Mesothelial cell of epicardium (in vitro differentiated cells): ENCODE results near the gene CNPPD1. TPM values are rescaled to one million over a fixed set of nuclear protein-coding genes. Genes with fewer than 3 reads are reported as not detected.

ENCODE experiments used
- total RNA-seq: library from RNA; stranded (reverse); gene quantifications from 3 replicates; pipeline ENCODE4 v1.2.1, GENCODE V29; 2021

Gene CNPPD1
- total RNA-seq, 1 donor from 2014 or later = 28.2 TPM

Other genes with a start within 250 kb of the CNPPD1 start
- 0.69 to 0.97 TPM (median 0.90 TPM) in 3 replicates for gene CDK5R2, start 217.3 kb downstream of the CNPPD1 start, total RNA-seq
- 0.16 to 0.29 TPM (median 0.22 TPM) in 3 replicates for gene FEV, start 191.7 kb downstream of the CNPPD1 start, total RNA-seq
- gene CRYBA2, start 183.5 kb downstream of the CNPPD1 start, total RNA-seq = not detected in 3 replicates
- not detected in 3 replicates for gene CFAP65, start 135.4 kb downstream of the CNPPD1 start, total RNA-seq
- 0.18 to 0.62 TPM (median 0.38 TPM) in 3 replicates for gene IHH, start 116.0 kb downstream of the CNPPD1 start, total RNA-seq
- 11.0 to 11.7 TPM (median 11.5 TPM) in 3 replicates for gene NHEJ1, start 16.1 kb downstream of the CNPPD1 start, total RNA-seq
- 1.6 to 2.6 TPM (median 1.7 TPM) in 3 replicates for gene SLC23A3, start 6.9 kb downstream of the CNPPD1 start, total RNA-seq
- 70.0 to 75.2 TPM (median 74.2 TPM) in 3 replicates for gene RETREG2, start 1.4 kb upstream of the CNPPD1 start, total RNA-seq
- gene ZFAND2B, start 29.9 kb upstream of the CNPPD1 start, total RNA-seq = 27.4 to 29.2 TPM (median 27.8 TPM) in 3 replicates
- gene ABCB6, start 42.0 kb upstream of the CNPPD1 start, total RNA-seq = 24.6 to 29.4 TPM (median 28.1 TPM) in 3 replicates
- 39.3 to 40.8 TPM (median 40.6 TPM) in 3 replicates for gene ATG9A, start 52.7 kb upstream of the CNPPD1 start, total RNA-seq
- 58.3 to 65.3 TPM (median 59.6 TPM) in 3 replicates for gene ANKZF1, start 52.9 kb upstream of the CNPPD1 start, total RNA-seq
- 9.6 to 11.6 TPM (median 9.9 TPM) in 3 replicates for gene GLB1L, start 68.5 kb upstream of the CNPPD1 start, total RNA-seq
- 28.0 to 31.2 TPM (median 29.0 TPM) in 3 replicates for gene STK16, start 68.6 kb upstream of the CNPPD1 start, total RNA-seq
- gene TUBA4B, start 76.3 kb upstream of the CNPPD1 start, total RNA-seq = not detected in 3 replicates
- gene TUBA4A, start 77.0 kb upstream of the CNPPD1 start, total RNA-seq = 0.47 to 1.1 TPM (median 0.63 TPM) in 3 replicates
- gene DNAJB2, start 102.4 kb upstream of the CNPPD1 start, total RNA-seq = 39.7 to 47.8 TPM (median 43.4 TPM) in 3 replicates
- gene PTPRN, start 132.5 kb upstream of the CNPPD1 start, total RNA-seq = 0.33 to 0.50 TPM (median 0.38 TPM) in 3 replicates
- not detected in 3 replicates for gene RESP18, start 155.8 kb upstream of the CNPPD1 start, total RNA-seq
- gene DNPEP, start 211.0 kb upstream of the CNPPD1 start, total RNA-seq = 73.2 to 85.1 TPM (median 77.1 TPM) in 3 replicates
- 33.0 to 38.5 TPM (median 37.0 TPM) in 3 replicates for gene DES, start 241.5 kb upstream of the CNPPD1 start, total RNA-seq